ENCODE data around the gene FOSL1. TPM values are rescaled to one million over a fixed set of nuclear protein-coding genes. Genes with fewer than 3 reads are reported as not detected.
A peak's percentile ranks its signal among the peaks of the same experiment; 100 is the strongest.

FOSL1 gene
- total RNA-seq, 1 experiment from 2014 or later, result 33.7 TPM

DNA sequence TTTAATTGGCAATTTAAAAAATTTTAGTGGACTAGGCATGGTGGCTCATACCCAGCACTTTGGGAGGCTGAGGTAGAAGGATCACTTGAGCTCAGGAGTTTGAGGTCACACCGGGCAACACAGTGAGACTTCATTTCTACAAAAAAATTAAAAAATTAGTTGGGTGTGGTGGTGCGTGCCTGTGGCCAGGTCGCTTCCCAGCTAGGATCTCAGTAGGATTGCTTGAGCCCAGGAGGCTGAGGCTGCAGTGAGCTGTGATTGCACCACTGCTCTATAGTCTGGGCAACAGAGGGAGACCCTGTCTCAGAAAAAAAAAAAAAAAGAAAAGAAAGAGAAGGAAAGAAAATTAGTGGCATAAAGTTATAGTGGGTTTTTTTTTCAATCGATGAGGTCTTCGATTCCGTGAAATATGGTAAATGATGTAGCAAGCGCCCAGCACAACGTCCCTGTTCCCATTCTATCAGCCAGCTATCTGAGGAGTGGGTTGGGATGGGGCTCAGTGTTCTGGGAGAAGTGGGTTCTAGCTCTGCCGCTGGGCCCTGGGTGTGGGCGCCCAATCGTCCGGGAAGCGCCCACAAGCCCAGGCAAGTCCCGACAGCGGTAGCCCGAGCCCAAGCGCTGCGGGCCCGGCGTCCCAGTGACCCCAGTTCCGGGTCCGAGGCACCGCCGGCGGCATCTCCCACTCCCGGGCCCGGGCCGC, 1.4 kb downstream of the FOSL1 start:
- no peak overlapping the region for H3T11ph ChIP-seq (ENCODE audit: low read length)
- no peak overlapping the region for H2BK120ac ChIP-seq (ENCODE audit: low read depth, low read length, poor library complexity, severe bottlenecking)
- Mint-ChIP-seq H3K27ac (peak overlapping the region in 1 of 3 experiments; percentile 68; a peak in 1 of 7 replicates), H3K4me3 (peak overlapping the region; percentile 77 to 78), H3K36me3 (ENCODE audit: insufficient read depth in 1 of 3, low read depth in 3 of 3) (peaks cover 0 to 26% (median 0%) of the 10 kb centered on the region in 3 experiments; a peak in 2 of 7 replicates), H3K27me3 (ENCODE audit: low read depth) (peaks cover 62% of the 10 kb centered on the region), H3K9me3 (no peaks in the 10 kb centered on the region; a peak in 1 of 5 replicates), H3K4me1 (peaks cover 17 to 20% of the 10 kb centered on the region in 2 experiments)
- peak overlapping the region; percentile 48 for H3K18ac ChIP-seq (ENCODE audit: insufficient read length, low read depth, low read length)
- no peak overlapping the region for H3K4ac ChIP-seq (ENCODE audit: low read depth, low read length)
- H2AK5ac ChIP-seq (ENCODE audit: insufficient read length, low read length), result no peak overlapping the region
- H3K27ac ChIP-seq (ENCODE audit: insufficient read length, low read depth, low read length), result no peak overlapping the region
- DNase-seq, result no peak
- peak overlapping the region; percentile 86 for H3K4me2 ChIP-seq (ENCODE audit: insufficient read depth, insufficient read length, low read length)
- H4K5ac ChIP-seq (ENCODE audit: insufficient read length, low read depth, low read length), result no peak overlapping the region
- WGBS (ENCODE audit: extremely low coverage, insufficient read length, low lambda C conversion rate), result no CpG with 5 or more reads among the region's 28 CpGs
- H3K79me2 ChIP-seq (ENCODE audit: insufficient read depth, low read length), result no peaks in the 10 kb centered on the region
- no peak overlapping the region for H2BK12ac ChIP-seq (ENCODE audit: insufficient read length, low read depth, low read length)
- H3K9ac ChIP-seq (ENCODE audit: extremely low read depth, insufficient read length, low read length), result no peak overlapping the region
- H2AFZ ChIP-seq (ENCODE audit: low read length), result no peak overlapping the region
- no peak overlapping the region for H3K56ac ChIP-seq (ENCODE audit: insufficient read length, low read depth, low read length)
- H3K23ac ChIP-seq (ENCODE audit: insufficient read length, low read depth, low read length), result no peak overlapping the region
- H2BK5ac ChIP-seq (ENCODE audit: insufficient read length, low read length), result no peak overlapping the region
- peaks cover 9% of the 10 kb centered on the region for H3K23me2 ChIP-seq (ENCODE audit: insufficient read length, low read depth, low read length, poor library complexity, severe bottlenecking)
- TF ChIP-seq, protein P1, sequence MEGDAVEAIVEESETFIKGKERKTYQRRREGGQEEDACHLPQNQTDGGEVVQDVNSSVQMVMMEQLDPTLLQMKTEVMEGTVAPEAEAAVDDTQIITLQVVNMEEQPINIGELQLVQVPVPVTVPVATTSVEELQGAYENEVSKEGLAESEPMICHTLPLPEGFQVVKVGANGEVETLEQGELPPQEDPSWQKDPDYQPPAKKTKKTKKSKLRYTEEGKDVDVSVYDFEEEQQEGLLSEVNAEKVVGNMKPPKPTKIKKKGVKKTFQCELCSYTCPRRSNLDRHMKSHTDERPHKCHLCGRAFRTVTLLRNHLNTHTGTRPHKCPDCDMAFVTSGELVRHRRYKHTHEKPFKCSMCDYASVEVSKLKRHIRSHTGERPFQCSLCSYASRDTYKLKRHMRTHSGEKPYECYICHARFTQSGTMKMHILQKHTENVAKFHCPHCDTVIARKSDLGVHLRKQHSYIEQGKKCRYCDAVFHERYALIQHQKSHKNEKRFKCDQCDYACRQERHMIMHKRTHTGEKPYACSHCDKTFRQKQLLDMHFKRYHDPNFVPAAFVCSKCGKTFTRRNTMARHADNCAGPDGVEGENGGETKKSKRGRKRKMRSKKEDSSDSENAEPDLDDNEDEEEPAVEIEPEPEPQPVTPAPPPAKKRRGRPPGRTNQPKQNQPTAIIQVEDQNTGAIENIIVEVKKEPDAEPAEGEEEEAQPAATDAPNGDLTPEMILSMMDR (conservative IDR thresholded peaks at IDR 0.05), result no peak
- H4K91ac ChIP-seq (ENCODE audit: insufficient read length, low read depth, low read length), result no peak overlapping the region
- H2BK15ac ChIP-seq (ENCODE audit: low read depth, low read length), result no peak overlapping the region
- H3K27me3 ChIP-seq (ENCODE audit: insufficient read depth, low read length), result peaks cover 17% of the 10 kb centered on the region; the same call in 1 of the 2 replicates
- no peaks in the 10 kb centered on the region for H3K9me3 ChIP-seq (ENCODE audit: control insufficient read depth, low read depth, low read length)
- no peaks in the 10 kb centered on the region for H3K4me1 ChIP-seq (ENCODE audit: insufficient read depth, low read length)
- H2BK20ac ChIP-seq (ENCODE audit: low read depth, low read length, poor library complexity, severe bottlenecking), result no peak overlapping the region
- no peaks in the 10 kb centered on the region for H4K20me1 ChIP-seq (ENCODE audit: control insufficient read depth, insufficient read depth, insufficient read length)
- H3K79me1 ChIP-seq (ENCODE audit: insufficient read depth, low read depth, low read length, poor library complexity, severe bottlenecking), result no peaks in the 10 kb centered on the region
- H4K8ac ChIP-seq (replicated peaks; ENCODE audit: insufficient read length, low read depth, low read length), result no peak overlapping the region
- 0 out of 2 replicates have a peak overlapping the region, but pooled peaks have one; percentile 31 for H3K14ac ChIP-seq (ENCODE audit: insufficient read depth, low read length)

Data from H9 (cell line).